Thyroid gland (tissue), 4 donors: Measurements from ENCODE around the gene GLI3.

Experiments used
- POLR2A ChIP-seq, 2 donors: fragments of 450-650 bp; IDR thresholded peaks; one replicate each; pipeline ENCODE4 v1.6.1; 2017; ENCODE audit warnings: antibody characterized with exemption in 2 of 2, mild to moderate bottlenecking in 2 of 2, moderate library complexity in 1 of 2
- TF ChIP-seq, protein P1 (sequence below), 6 experiments: fragments of 200-600 bp in 3 of 6; fragments of 450-650 bp in 3 of 6; sonication (generic) in 3 of 6; IDR thresholded peaks; one replicate each; pipeline ENCODE4 v1.5.1; 2016 to 2019; ENCODE audit warnings: antibody characterized with exemption in 6 of 6, mild to moderate bottlenecking in 2 of 6, inconsistent platforms in 1 of 6, moderate library complexity in 1 of 6

DNA sequence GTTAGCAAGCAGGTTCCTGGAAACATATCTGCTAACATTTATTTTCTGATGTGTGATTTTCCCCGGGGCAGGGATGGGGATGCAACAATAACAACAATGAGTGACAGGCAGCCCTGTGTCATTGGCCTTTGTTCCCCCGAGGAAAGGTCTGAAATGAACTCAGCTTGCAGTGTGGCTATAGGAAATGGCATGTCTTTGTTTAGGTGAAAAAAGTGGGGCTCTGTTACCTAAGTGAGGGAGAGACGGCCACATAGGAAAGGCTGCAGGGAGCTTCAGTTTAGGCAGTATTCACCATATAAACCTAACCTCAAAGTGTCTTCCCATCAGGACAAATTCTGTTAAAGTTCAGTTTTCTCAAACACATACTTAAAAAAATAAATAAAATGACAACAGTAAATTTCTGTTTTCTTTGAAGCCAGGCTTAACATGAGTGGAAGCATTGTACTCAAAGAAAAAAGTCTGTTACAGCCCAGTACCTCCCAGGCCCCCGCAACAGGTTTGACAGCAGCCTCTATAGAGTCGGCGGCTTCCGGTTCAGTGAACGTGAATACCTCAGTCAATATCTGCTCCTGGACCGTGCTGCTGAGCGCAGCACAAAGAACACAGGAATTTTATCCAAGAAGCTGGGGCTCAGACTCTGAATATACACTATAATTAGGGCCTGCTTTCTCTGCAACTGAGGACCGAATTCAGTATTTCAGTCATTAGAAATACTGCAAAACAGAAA, 168.3 kb downstream of the GLI3 start:
- TF ChIP-seq, protein P1, sequence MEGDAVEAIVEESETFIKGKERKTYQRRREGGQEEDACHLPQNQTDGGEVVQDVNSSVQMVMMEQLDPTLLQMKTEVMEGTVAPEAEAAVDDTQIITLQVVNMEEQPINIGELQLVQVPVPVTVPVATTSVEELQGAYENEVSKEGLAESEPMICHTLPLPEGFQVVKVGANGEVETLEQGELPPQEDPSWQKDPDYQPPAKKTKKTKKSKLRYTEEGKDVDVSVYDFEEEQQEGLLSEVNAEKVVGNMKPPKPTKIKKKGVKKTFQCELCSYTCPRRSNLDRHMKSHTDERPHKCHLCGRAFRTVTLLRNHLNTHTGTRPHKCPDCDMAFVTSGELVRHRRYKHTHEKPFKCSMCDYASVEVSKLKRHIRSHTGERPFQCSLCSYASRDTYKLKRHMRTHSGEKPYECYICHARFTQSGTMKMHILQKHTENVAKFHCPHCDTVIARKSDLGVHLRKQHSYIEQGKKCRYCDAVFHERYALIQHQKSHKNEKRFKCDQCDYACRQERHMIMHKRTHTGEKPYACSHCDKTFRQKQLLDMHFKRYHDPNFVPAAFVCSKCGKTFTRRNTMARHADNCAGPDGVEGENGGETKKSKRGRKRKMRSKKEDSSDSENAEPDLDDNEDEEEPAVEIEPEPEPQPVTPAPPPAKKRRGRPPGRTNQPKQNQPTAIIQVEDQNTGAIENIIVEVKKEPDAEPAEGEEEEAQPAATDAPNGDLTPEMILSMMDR (IDR thresholded peaks at IDR 0.05) = no peak
- no peak for TF ChIP-seq POLR2A (IDR thresholded peaks at IDR 0.05)
